Astrocyte (in vitro differentiated cells and primary cell): Measurements from ENCODE around the gene ZC3H13. TPM values are rescaled to one million over a fixed set of nuclear protein-coding genes. Genes with fewer than 3 reads are reported as not detected.

Experiments used
- DNase-seq: peaks from one replicate; pipeline ENCODE4 v3.0.0-alpha.2; 2010; ENCODE audit warnings: low read depth
- FAIRE-seq: peaks from 2 replicates; lab custom pipeline; 2011; peaks lifted over from hg19 to GRCh38; lab: Jason Lieb, UNC
- H2AFZ ChIP-seq: 2 replicates; pipeline ENCODE4 v1.6.0; 2012; ENCODE audit warnings: low read depth, low read length, inconsistent platforms
- H3K27ac ChIP-seq: 2 replicates; pipeline ENCODE4 v1.5.1; 2011; ENCODE audit warnings: low read depth, low read length, inconsistent platforms
- H3K27me3 ChIP-seq: 2 replicates; pipeline ENCODE4 v1.6.0; 2011; ENCODE audit warnings: low read length, inconsistent platforms; ENCODE audit not compliant: insufficient read depth
- H3K36me3 ChIP-seq: 2 replicates; pipeline ENCODE4 v1.5.1; 2011; ENCODE audit warnings: low read length, inconsistent platforms; ENCODE audit not compliant: insufficient read depth
- H3K4me1 ChIP-seq: 2 replicates; pipeline ENCODE4 v1.5.1; 2011; ENCODE audit warnings: low read length, inconsistent platforms; ENCODE audit not compliant: insufficient read depth
- H3K4me2 ChIP-seq: 2 replicates; pipeline ENCODE4 v1.6.0; 2012; ENCODE audit warnings: low read length, inconsistent platforms
- H3K4me3 ChIP-seq: 2 replicates; pipeline ENCODE4 v1.5.1; 2011; ENCODE audit warnings: low read depth, mild to moderate bottlenecking, low read length, inconsistent platforms; ENCODE audit not compliant: insufficient read depth
- H3K79me2 ChIP-seq: 2 replicates; pipeline ENCODE4 v1.6.0; 2012; ENCODE audit warnings: mild to moderate bottlenecking, low read length, inconsistent platforms; ENCODE audit not compliant: insufficient read depth
- H3K9ac ChIP-seq: 2 replicates; pipeline ENCODE4 v1.6.0; 2012; ENCODE audit warnings: mild to moderate bottlenecking, low read length, inconsistent platforms
- H3K9me3 ChIP-seq: 2 replicates; pipeline ENCODE4 v1.5.1; 2012; ENCODE audit warnings: low read depth, mild to moderate bottlenecking, low read length, inconsistent platforms; ENCODE audit not compliant: insufficient read depth
- H4K20me1 ChIP-seq: 2 replicates; pipeline ENCODE4 v1.6.0; 2012; ENCODE audit warnings: low read length, inconsistent platforms; ENCODE audit not compliant: insufficient read depth
- H3K27ac Mint-ChIP-seq: one replicate; pipeline ENCODE4 v1.8.0; 2021; ENCODE audit warnings: mild to moderate bottlenecking, mixed read lengths; ENCODE audit not compliant: unreplicated experiment
- H3K27me3 Mint-ChIP-seq: one replicate; pipeline ENCODE4 v1.8.0; 2021; ENCODE audit warnings: low read depth, mixed read lengths; ENCODE audit not compliant: unreplicated experiment
- H3K36me3 Mint-ChIP-seq: one replicate; pipeline ENCODE4 v1.8.0; 2021; ENCODE audit warnings: low read depth, mixed read lengths; ENCODE audit not compliant: unreplicated experiment
- H3K4me1 Mint-ChIP-seq: one replicate; pipeline ENCODE4 v1.8.0; 2021; ENCODE audit warnings: low read depth, mixed read lengths; ENCODE audit not compliant: unreplicated experiment
- H3K4me3 Mint-ChIP-seq: one replicate; pipeline ENCODE4 v1.8.0; 2021; ENCODE audit warnings: mild to moderate bottlenecking, moderate library complexity, mixed read lengths; ENCODE audit not compliant: unreplicated experiment
- H3K9me3 Mint-ChIP-seq: one replicate; pipeline ENCODE4 v1.8.0; 2021; ENCODE audit warnings: mild to moderate bottlenecking, mixed read lengths; ENCODE audit not compliant: unreplicated experiment
- EZH2 ChIP-seq: IDR thresholded peaks from 2 replicates; pipeline ENCODE4 v1.6.1; 2012; ENCODE audit warnings: mild to moderate bottlenecking, low read length, inconsistent platforms; ENCODE audit not compliant: insufficient read depth
- total RNA-seq: library from RNA; stranded (reverse); gene quantifications from 2 replicates; pipeline ENCODE4 v1.2.1, GENCODE V29; 2021
- TF ChIP-seq, protein P1 (sequence below): IDR thresholded peaks from 2 replicates; pipeline ENCODE4 v1.5.1; 2011; ENCODE audit warnings: low read depth, mild to moderate bottlenecking, inconsistent platforms, low read length, moderate library complexity; ENCODE audit not compliant: insufficient read depth

ZC3H13 gene
- total RNA-seq, 1 donor from 2014 or later = 39.6 TPM

DNA sequence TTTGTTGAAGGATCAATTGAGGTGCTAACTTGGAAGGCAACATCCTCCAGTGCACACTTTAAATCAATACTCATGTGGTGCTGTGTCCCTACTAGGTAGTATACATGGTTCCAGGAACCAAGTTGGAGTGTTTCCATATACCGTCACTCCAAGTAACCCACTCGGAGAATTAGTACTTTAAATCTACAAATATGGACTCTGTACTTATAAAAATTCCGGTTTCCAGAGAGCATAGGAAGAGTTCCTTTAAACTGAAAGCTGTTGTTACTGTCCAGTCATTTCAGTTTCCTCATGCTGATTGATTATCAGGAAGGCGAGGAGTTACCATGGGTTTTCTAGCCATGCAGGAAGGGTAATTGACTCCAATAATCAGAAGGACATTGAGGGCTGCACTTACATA lies 45.1 kb upstream of the ZC3H13 start:
- Mint-ChIP-seq H3K4me1 (peaks cover 12% of the 10 kb centered on the region), H3K9me3 (no peaks in the 10 kb centered on the region), H3K4me3 (no peak overlapping the region), H3K27ac (no peak overlapping the region), H3K36me3 (no peaks in the 10 kb centered on the region), H3K27me3 (no peaks in the 10 kb centered on the region)
- TF ChIP-seq, protein P1, sequence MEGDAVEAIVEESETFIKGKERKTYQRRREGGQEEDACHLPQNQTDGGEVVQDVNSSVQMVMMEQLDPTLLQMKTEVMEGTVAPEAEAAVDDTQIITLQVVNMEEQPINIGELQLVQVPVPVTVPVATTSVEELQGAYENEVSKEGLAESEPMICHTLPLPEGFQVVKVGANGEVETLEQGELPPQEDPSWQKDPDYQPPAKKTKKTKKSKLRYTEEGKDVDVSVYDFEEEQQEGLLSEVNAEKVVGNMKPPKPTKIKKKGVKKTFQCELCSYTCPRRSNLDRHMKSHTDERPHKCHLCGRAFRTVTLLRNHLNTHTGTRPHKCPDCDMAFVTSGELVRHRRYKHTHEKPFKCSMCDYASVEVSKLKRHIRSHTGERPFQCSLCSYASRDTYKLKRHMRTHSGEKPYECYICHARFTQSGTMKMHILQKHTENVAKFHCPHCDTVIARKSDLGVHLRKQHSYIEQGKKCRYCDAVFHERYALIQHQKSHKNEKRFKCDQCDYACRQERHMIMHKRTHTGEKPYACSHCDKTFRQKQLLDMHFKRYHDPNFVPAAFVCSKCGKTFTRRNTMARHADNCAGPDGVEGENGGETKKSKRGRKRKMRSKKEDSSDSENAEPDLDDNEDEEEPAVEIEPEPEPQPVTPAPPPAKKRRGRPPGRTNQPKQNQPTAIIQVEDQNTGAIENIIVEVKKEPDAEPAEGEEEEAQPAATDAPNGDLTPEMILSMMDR = no peak
- TF ChIP-seq EZH2 = no peak
- Histone ChIP-seq H3K27ac (no peak overlapping the region), H4K20me1 (no peaks in the 10 kb centered on the region), H3K4me3 (no peak overlapping the region), H3K79me2 (no peaks in the 10 kb centered on the region), H2AFZ (no peak overlapping the region), H3K4me2 (no peak overlapping the region), H3K27me3 (peaks cover under 1% of the 10 kb centered on the region), H3K4me1 (no peaks in the 10 kb centered on the region), H3K9me3 (no peaks in the 10 kb centered on the region), H3K9ac (no peak overlapping the region), H3K36me3 (no peaks in the 10 kb centered on the region)
- FAIRE-seq (no peak), DNase-seq (no peak)

DNA sequence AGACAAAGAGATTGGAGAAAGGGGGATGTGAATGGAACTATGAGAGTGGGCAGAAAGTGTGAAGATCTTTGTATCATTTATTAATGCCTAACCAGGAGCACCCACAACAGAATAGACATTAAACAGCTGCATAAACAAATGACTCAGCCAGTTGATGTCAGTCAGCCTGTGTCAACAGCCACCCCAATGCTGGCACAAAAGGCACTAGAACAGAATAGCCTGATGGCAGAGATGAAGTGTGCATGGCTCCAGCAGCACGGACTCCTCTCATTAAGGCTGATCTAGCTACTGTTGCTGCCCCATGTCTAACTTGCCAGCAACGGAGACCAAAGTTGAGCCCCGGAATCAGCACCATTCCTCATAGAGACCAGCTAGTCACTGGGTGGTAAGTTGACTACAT lies 44.5 kb upstream of the ZC3H13 start:
- H3K36me3 Mint-ChIP-seq = no peaks in the 10 kb centered on the region
- Histone ChIP-seq H3K79me2 (no peaks in the 10 kb centered on the region), H3K9me3 (no peaks in the 10 kb centered on the region), H3K4me3 (no peak overlapping the region), H4K20me1 (no peaks in the 10 kb centered on the region), H3K4me2 (no peak overlapping the region), H3K27ac (no peak overlapping the region), H3K36me3 (no peaks in the 10 kb centered on the region), H3K4me1 (no peaks in the 10 kb centered on the region), H2AFZ (no peak overlapping the region), H3K9ac (no peak overlapping the region), H3K27me3 (peaks cover 4% of the 10 kb centered on the region)
- H3K27me3 Mint-ChIP-seq = no peaks in the 10 kb centered on the region
- H3K9me3 Mint-ChIP-seq = no peaks in the 10 kb centered on the region
- TF ChIP-seq, protein P1 = no peak
- no peak for TF ChIP-seq EZH2
- DNase-seq (no peak), FAIRE-seq (no peak)
- no peak overlapping the region for H3K27ac Mint-ChIP-seq
- peaks cover 9% of the 10 kb centered on the region for H3K4me1 Mint-ChIP-seq
- no peak overlapping the region for H3K4me3 Mint-ChIP-seq

DNA sequence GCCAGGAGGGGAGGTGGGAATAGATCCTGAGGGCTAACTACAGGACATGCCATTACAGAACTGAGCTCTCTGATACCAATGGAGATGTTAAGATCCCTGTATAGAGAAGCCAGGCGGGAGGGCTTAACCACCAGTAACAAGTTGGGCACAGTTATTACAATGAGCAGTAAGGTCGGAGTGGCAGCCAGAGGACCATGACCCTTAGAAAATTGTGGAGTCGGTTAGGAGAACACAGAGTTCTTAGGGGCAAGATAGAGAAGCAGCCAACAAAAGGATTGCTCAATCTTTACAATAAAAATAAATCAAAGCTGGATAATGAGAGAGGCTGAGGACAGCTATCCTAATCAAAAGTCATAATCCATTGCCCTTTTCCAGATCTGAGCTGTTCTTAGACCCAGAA lies 41.9 kb upstream of the ZC3H13 start:
- Histone ChIP-seq H3K4me3 (no peak overlapping the region), H3K9me3 (no peaks in the 10 kb centered on the region), H3K36me3 (no peaks in the 10 kb centered on the region), H3K9ac (no peak overlapping the region), H3K79me2 (no peaks in the 10 kb centered on the region), H2AFZ (no peak overlapping the region), H3K4me2 (no peak overlapping the region), H3K27ac (no peak overlapping the region), H3K4me1 (no peaks in the 10 kb centered on the region), H4K20me1 (no peaks in the 10 kb centered on the region), H3K27me3 (peaks cover 4% of the 10 kb centered on the region)
- no peaks in the 10 kb centered on the region for H3K27me3 Mint-ChIP-seq
- H3K36me3 Mint-ChIP-seq = no peaks in the 10 kb centered on the region
- no peak overlapping the region for H3K27ac Mint-ChIP-seq
- no peaks in the 10 kb centered on the region for H3K4me1 Mint-ChIP-seq
- no peaks in the 10 kb centered on the region for H3K9me3 Mint-ChIP-seq
- TF ChIP-seq, protein P1 = no peak
- no peak for TF ChIP-seq EZH2
- no peak overlapping the region for H3K4me3 Mint-ChIP-seq
- FAIRE-seq = no peak
- DNase-seq = no peak
